ENCODE measurements around the gene HABP4. TPM values are rescaled to one million over a fixed set of nuclear protein-coding genes. Genes with fewer than 3 reads are reported as not detected.

Gene HABP4
- total RNA-seq, 1 donor from 2014 or later = 10.3 TPM

DNA sequence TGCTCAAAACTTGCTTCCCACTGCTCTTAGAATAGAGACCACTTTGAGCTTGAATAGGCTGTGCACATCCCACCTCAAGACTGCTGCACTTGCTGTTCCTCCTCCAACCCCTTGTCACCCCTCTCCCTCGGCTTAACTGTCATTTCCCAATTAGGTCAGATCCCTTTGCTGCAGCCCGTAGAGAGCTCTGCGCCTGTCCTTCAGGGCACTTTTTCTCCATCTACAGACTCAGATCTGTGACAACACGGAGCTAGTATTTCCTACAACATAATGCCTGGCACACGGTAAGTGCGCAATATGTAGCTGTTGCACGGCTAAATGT lies 485 bp upstream of the HABP4 start:
- Histone ChIP-seq H3K4me1 (peaks cover 6% of the 10 kb centered on the region), H3K27ac (no peak overlapping the region), H3K4me3 (peak overlapping the region; percentile 43), H3K36me3 (no peaks in the 10 kb centered on the region), H3K9me3 (no peaks in the 10 kb centered on the region), H3K27me3 (no peaks in the 10 kb centered on the region)
- ATAC-seq = peak; percentile 6
- intact Hi-C loops (cut with DNase I) = no loop called here
- TF ChIP-seq CTCF (IDR thresholded peaks at IDR 0.05) = no peak
- no peak for DNase-seq

DNA sequence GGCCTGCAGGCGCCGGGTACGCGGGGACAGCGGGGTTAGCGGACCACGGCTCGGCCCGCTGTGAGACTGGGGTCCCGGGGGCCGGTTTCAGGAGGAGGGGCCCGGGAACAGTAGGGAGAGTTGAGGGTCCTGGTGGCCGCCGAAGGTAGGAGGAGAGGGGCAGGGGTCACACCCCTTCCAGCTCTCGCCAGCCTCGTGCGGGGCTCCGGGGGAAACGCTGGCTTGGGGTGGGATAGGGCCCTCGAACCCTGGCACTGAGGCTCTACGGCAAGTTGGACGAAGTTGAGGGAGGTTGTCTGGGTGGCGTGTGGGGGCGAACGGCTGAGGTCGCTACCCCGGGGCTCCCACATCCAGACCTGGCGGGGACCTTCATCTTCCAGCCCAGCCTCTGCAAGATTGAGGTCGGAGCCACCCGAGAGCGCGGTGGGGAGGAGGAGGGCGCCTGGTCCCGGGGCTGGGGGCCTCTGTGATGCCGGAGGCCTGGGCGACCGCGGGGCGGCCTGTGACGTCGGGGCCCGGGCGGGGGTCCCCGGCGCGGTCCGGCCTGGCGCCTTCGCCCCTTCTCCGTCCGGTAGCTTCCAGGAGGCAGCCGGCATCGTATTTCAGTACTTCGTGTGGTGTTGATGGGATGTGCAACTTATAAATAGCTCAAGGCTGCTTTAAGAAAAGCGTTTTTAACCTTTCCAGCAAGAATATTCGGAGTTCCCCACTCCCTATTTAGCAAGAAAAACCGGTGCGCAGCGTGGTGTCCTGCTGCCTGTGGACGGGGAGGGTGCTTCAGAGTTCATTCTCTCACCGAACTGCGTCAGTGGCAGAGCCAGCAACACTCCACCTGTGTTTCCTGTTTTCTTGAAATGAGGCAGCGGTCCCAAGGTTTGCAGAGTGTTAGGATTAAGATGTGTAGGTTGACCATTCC lies 902 bp downstream of the HABP4 start:
- DNase-seq (peak; percentile 68), ATAC-seq (no peak)
- intact Hi-C loops (cut with DNase I) = no loop called here
- no peak for TF ChIP-seq CTCF (IDR thresholded peaks at IDR 0.05)
- Histone ChIP-seq H3K27me3 (no peaks in the 10 kb centered on the region), H3K36me3 (no peaks in the 10 kb centered on the region), H3K27ac (peak overlapping the region; percentile 17), H3K4me3 (peak overlapping the region; percentile 73), H3K4me1 (peaks cover 6% of the 10 kb centered on the region), H3K9me3 (no peaks in the 10 kb centered on the region)

DNA sequence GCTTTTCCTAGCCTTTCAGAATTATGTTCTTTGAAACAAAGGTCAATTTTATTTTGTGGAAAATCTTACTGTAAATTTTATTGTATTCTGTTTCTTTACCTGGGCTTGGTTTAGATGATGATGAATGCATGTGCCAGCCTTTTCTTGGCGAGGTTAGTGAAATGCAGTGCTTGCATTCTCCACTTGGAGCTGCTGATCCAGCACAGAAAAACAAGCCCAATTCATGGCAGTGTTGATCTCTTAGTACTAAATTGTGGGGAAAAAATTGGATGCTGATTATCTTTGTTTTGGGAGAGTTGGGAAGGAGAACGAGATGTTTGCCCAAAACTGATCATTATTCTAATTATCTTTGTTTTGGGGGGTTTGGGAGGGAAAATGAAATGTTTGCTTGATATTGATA lies 3.7 kb downstream of the HABP4 start:
- no peak overlapping the region for H3K4me3 ChIP-seq
- H3K27me3 ChIP-seq = no peaks in the 10 kb centered on the region
- peaks cover 6% of the 10 kb centered on the region for H3K4me1 ChIP-seq
- H3K27ac ChIP-seq = no peak overlapping the region
- intact Hi-C loops (cut with DNase I) = no loop called here
- no peaks in the 10 kb centered on the region for H3K36me3 ChIP-seq
- peak; percentile 46 for TF ChIP-seq CTCF (IDR thresholded peaks at IDR 0.05)
- no peak for ATAC-seq
- no peak for DNase-seq
- H3K9me3 ChIP-seq = no peaks in the 10 kb centered on the region

DNA sequence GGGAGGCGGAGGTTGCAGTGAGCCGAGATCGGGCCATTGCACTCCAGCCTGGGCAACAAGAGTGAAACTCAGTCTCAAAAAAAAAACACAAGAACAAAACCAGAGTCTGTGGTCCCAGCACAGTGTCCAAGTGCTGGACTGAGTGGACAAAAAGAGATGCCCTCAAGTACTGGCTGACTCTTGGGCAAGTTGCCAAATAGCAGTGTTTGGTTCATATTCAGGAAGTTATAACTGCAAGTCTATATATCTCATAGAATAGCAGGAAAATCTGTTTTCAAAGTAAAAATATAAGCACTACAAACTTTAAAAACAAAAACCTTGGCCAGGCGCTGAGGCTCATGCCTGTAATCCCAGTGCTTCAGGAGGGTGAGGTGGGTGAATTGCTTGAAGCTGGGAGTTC lies 7.3 kb downstream of the HABP4 start:
- Histone ChIP-seq H3K27ac (no peak overlapping the region), H3K36me3 (no peaks in the 10 kb centered on the region), H3K9me3 (no peaks in the 10 kb centered on the region), H3K27me3 (no peaks in the 10 kb centered on the region), H3K4me3 (no peak overlapping the region), H3K4me1 (no peaks in the 10 kb centered on the region)
- DNase-seq (no peak), ATAC-seq (no peak)
- intact Hi-C loops (cut with DNase I) = no loop called here
- no peak for TF ChIP-seq CTCF (IDR thresholded peaks at IDR 0.05)

DNA sequence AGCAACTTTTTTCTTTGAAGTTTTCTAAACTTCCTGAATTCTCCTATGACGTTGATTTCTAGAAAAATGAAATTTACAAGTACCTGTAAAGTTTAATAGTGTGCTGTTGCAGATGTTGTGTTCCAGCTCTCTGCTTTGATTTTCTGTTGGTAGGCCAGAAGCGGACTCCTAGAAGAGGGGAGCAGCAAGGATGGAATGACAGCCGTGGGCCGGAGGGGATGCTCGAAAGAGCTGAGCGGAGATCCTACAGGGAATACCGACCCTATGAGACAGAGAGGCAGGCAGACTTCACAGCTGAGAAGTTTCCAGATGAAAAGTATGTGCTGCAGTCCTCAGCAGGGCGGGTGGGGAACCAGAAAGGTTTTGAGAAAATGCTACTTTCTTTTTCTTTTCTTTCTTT lies 8.3 kb downstream of the HABP4 start:
- no peaks in the 10 kb centered on the region for H3K9me3 ChIP-seq
- no peaks in the 10 kb centered on the region for H3K27me3 ChIP-seq
- no peak overlapping the region for H3K27ac ChIP-seq
- no peak overlapping the region for H3K4me3 ChIP-seq
- H3K4me1 ChIP-seq = no peaks in the 10 kb centered on the region
- no peak for ATAC-seq
- TF ChIP-seq CTCF (IDR thresholded peaks at IDR 0.05) = no peak
- H3K36me3 ChIP-seq = no peaks in the 10 kb centered on the region
- intact Hi-C loops (cut with DNase I) = no loop called here
- no peak for DNase-seq
